A549 (cell line): ENCODE data around the gene ITGB8.

Experiments used
- CHD4 ChIP-seq: fragments of 200-600 bp; sonication (generic); IDR thresholded peaks from 2 replicates; pipeline ENCODE4 v1.6.1; 2016; ENCODE audit warnings: antibody characterized with exemption, mild to moderate bottlenecking, borderline replicate concordance
- CTCF ChIP-seq: fragments of >200 bp; sonication (Bioruptor Twin); formaldehyde crosslinking; IDR thresholded peaks from 3 replicates; pipeline ENCODE4 v1.5.1; 2016
- ELK1 ChIP-seq: fragments of 150-350 bp; IDR thresholded peaks from 2 replicates; pipeline ENCODE4 v1.6.1; 2014; ENCODE audit warnings: low read depth, mild to moderate bottlenecking, low read length
- HDAC2 ChIP-seq: fragments of 200-600 bp; sonication (generic); IDR thresholded peaks from 2 replicates; pipeline ENCODE4 v1.6.1; 2016
- HOXB13 ChIP-seq: fragments of 250-450 bp; sonication (Bioruptor Pico); IDR thresholded peaks from 2 replicates; pipeline ENCODE4 v1.5.0; 2020; ENCODE audit warnings: low read depth, mild to moderate bottlenecking, moderate library complexity
- JUNB ChIP-seq: fragments of >200 bp; sonication (Bioruptor Twin); formaldehyde crosslinking; IDR thresholded peaks from 2 replicates; pipeline ENCODE4 v1.6.1; 2016
- KDM1A ChIP-seq: fragments of 200-600 bp; sonication (generic); IDR thresholded peaks from 2 replicates; pipeline ENCODE4 v1.6.1; 2016; ENCODE audit warnings: low read depth, mild to moderate bottlenecking
- MAX ChIP-seq: IDR thresholded peaks from 2 replicates; pipeline ENCODE4 v1.6.1; 2012
- RFX5 ChIP-seq: fragments of 450-650 bp; IDR thresholded peaks from 2 replicates; pipeline ENCODE4 v1.7.1; 2014; ENCODE audit warnings: antibody characterized with exemption, mild to moderate bottlenecking, moderate library complexity
- SMC3 ChIP-seq: fragments of >200 bp; sonication (Bioruptor Twin); formaldehyde crosslinking; IDR thresholded peaks from 3 replicates; pipeline ENCODE4 v1.6.1; 2018; ENCODE audit warnings: inconsistent platforms
- ZFP36 ChIP-seq: fragments of 450-650 bp; IDR thresholded peaks from 2 replicates; pipeline ENCODE4 v1.6.1; 2014; ENCODE audit warnings: borderline replicate concordance; ENCODE audit not compliant: partially characterized antibody

- TF ChIP-seq CTCF = no peak
- no peak for TF ChIP-seq ELK1
- no peak for TF ChIP-seq ZFP36
- TF ChIP-seq RFX5 = no peak
- TF ChIP-seq MAX = no peak
- TF ChIP-seq CHD4 = no peak
- TF ChIP-seq HOXB13 (CRISPR knock-in tag) = no peak
- no peak for TF ChIP-seq SMC3
- TF ChIP-seq KDM1A = no peak
- no peak for TF ChIP-seq HDAC2
- no peak for TF ChIP-seq JUNB
Observed at GRCh38 chr7:20365486-20365885, 34.8 kb downstream of the ITGB8 start.
